ENCODE measurements around the gene LARGE1. TPM values are rescaled to one million over a fixed set of nuclear protein-coding genes. Genes with fewer than 3 reads are reported as not detected.

LARGE1 gene
- total RNA-seq, 1 donor: 22.8 TPM

GRCh38 chr22:33781411-33781810, 138.9 kb downstream of the LARGE1 start:
- no peak for DNase-seq (ENCODE audit: insufficient read length, low spot score, missing footprints)
- H3K9me3 ChIP-seq (ENCODE audit: low read depth, low read length): no peaks in the 10 kb centered on the region
- H3K79me2 ChIP-seq (ENCODE audit: insufficient read depth, low read length): no peaks in the 10 kb centered on the region
- no peaks in the 10 kb centered on the region for H3K36me3 ChIP-seq (ENCODE audit: insufficient read depth, low read length)
- H3K27ac ChIP-seq (ENCODE audit: low read depth, low read length): no peak overlapping the region
- peaks cover 3% of the 10 kb centered on the region for H3K4me1 ChIP-seq (ENCODE audit: insufficient read depth, low read length)
- no peak overlapping the region for H3K4me3 ChIP-seq (ENCODE audit: insufficient read depth, low read length)
- H2AFZ ChIP-seq (ENCODE audit: low read length): no peak overlapping the region
- H3K27me3 ChIP-seq (ENCODE audit: insufficient read depth, low read length): no peaks in the 10 kb centered on the region
- H3K4me2 ChIP-seq (ENCODE audit: insufficient read depth, low read length): no peak overlapping the region
- H4K20me1 ChIP-seq (ENCODE audit: insufficient read depth, low read length): peaks cover 4% of the 10 kb centered on the region
- TF ChIP-seq CTCF (IDR thresholded peaks at IDR 0.05; ENCODE audit: extremely low read depth, low read depth, low read length): no peak

- H3K9me3 ChIP-seq (ENCODE audit: low read depth, low read length): no peaks in the 10 kb centered on the region
- DNase-seq (ENCODE audit: insufficient read length, low spot score, missing footprints): no peak
Measured at GRCh38 chr22:33780531-33781136, 139.6 kb downstream of the LARGE1 start.

DNA sequence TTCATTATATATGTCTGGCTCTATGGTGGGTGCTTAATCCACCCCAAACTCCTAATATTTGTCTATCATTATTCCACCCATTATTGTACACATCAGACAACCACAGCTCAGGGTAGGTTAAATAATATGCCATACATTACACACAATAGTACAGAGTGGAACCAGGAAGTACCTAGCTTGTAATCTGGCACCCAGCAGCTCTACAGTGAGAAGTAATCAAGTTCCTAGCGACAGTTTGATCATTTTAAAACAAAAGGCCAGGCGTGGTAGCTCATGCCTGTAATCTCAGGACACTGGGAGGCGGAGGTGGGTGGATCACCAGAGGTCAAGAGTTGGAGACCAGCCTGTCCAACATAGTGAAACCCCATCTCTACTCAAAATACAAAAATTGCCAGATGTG, 141.0 kb downstream of the LARGE1 start:
- no peak overlapping the region for H3K4me3 ChIP-seq (ENCODE audit: insufficient read depth, low read length)
- H3K79me2 ChIP-seq (ENCODE audit: insufficient read depth, low read length): no peaks in the 10 kb centered on the region
- no peak overlapping the region for H3K27ac ChIP-seq (ENCODE audit: low read depth, low read length)
- peaks cover 4% of the 10 kb centered on the region for H4K20me1 ChIP-seq (ENCODE audit: insufficient read depth, low read length)
- no peaks in the 10 kb centered on the region for H3K27me3 ChIP-seq (ENCODE audit: insufficient read depth, low read length)
- no peaks in the 10 kb centered on the region for H3K4me1 ChIP-seq (ENCODE audit: insufficient read depth, low read length)
- no peak overlapping the region for H2AFZ ChIP-seq (ENCODE audit: low read length)
- H3K4me2 ChIP-seq (ENCODE audit: insufficient read depth, low read length): no peak overlapping the region
- H3K9me3 ChIP-seq (ENCODE audit: low read depth, low read length): no peaks in the 10 kb centered on the region
- TF ChIP-seq CTCF (IDR thresholded peaks at IDR 0.05; ENCODE audit: extremely low read depth, low read depth, low read length): no peak
- no peaks in the 10 kb centered on the region for H3K36me3 ChIP-seq (ENCODE audit: insufficient read depth, low read length)
- DNase-seq (ENCODE audit: insufficient read length, low spot score, missing footprints): no peak

More at GRCh38 chr22:33780531-33781136, 139.6 kb downstream of the LARGE1 start:
- Histone ChIP-seq H3K4me2 (ENCODE audit: insufficient read depth, low read length) (no peak overlapping the region), H3K4me1 (ENCODE audit: insufficient read depth, low read length) (peaks cover 1% of the 10 kb centered on the region), H3K27me3 (ENCODE audit: insufficient read depth, low read length) (no peaks in the 10 kb centered on the region), H3K4me3 (ENCODE audit: insufficient read depth, low read length) (no peak overlapping the region), H4K20me1 (ENCODE audit: insufficient read depth, low read length) (peaks cover 4% of the 10 kb centered on the region), H2AFZ (ENCODE audit: low read length) (no peak overlapping the region), H3K36me3 (ENCODE audit: insufficient read depth, low read length) (no peaks in the 10 kb centered on the region), H3K27ac (ENCODE audit: low read depth, low read length) (no peak overlapping the region), H3K79me2 (ENCODE audit: insufficient read depth, low read length) (no peaks in the 10 kb centered on the region)
- no peak for TF ChIP-seq CTCF (IDR thresholded peaks at IDR 0.05; ENCODE audit: extremely low read depth, low read depth, low read length)

GRCh38 chr22:33776491-33776890, 143.8 kb downstream of the LARGE1 start:
- Histone ChIP-seq H3K79me2 (ENCODE audit: insufficient read depth, low read length) (no peaks in the 10 kb centered on the region), H4K20me1 (ENCODE audit: insufficient read depth, low read length) (peaks cover 4% of the 10 kb centered on the region), H2AFZ (ENCODE audit: low read length) (no peak overlapping the region), H3K4me3 (ENCODE audit: insufficient read depth, low read length) (no peak overlapping the region), H3K36me3 (ENCODE audit: insufficient read depth, low read length) (no peaks in the 10 kb centered on the region), H3K9me3 (ENCODE audit: low read depth, low read length) (no peaks in the 10 kb centered on the region), H3K4me1 (ENCODE audit: insufficient read depth, low read length) (no peaks in the 10 kb centered on the region), H3K27ac (ENCODE audit: low read depth, low read length) (no peak overlapping the region), H3K27me3 (ENCODE audit: insufficient read depth, low read length) (no peaks in the 10 kb centered on the region), H3K4me2 (ENCODE audit: insufficient read depth, low read length) (no peak overlapping the region)
- DNase-seq (ENCODE audit: insufficient read length, low spot score, missing footprints): no peak
- no peak for TF ChIP-seq CTCF (IDR thresholded peaks at IDR 0.05; ENCODE audit: extremely low read depth, low read depth, low read length)

Measured in osteoblast (primary cell).